GM19035 (cell line): Measurements from ENCODE around the gene ALKBH5.

Experiments
- ATAC-seq: cut with Tn5 transposase; IDR thresholded peaks from one replicate; pipeline ENCODE4 v1.9.1; 2021; ENCODE audit not compliant: unreplicated experiment

ALKBH5 gene

DNA sequence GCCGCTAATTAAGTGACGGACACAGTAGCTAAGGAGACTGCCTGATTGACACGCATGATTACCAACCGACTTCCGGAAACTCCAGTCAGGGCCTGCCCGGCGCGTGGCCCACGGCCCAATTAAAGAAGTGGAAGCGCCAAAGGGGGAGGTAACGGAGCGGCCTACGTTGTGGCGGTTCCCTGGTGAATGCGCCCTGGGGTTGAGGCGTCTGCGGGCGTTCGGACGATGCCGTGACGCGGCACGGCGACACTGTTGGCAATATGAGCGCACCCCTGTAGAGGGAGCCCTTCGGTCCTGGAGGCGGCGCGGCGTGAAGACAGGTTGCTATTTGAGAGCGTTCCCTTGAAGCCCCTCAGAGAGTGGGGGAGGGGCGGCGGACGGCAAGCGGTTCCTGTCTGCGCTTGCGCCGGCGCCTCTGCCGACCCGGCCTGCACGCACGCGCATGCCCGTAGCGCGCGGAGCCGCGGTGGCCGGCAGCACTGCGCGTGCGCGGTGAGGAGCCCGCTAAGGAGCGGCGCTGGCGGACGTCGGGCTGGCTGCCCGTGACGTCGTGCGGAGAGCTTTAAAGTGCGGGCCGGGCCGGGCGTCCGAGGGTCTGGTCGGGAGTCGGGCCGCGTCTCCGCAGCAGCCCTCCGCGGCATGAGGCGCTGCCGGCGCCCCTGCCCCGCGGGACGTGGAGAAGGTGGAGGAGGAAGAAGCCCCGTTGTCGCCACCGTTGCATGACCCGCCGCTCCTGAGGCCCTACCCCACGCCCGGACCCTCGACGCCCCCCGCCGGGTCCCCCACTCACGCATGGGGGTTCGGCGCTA, at the start of gene ALKBH5:
Gene ALKBH5 (plus strand): TSS at position 495 of the 809 bp plus-strand sequence. CDS start 416 bp downstream, outside the sequence.
- peak; percentile 83 for ATAC-seq

DNA sequence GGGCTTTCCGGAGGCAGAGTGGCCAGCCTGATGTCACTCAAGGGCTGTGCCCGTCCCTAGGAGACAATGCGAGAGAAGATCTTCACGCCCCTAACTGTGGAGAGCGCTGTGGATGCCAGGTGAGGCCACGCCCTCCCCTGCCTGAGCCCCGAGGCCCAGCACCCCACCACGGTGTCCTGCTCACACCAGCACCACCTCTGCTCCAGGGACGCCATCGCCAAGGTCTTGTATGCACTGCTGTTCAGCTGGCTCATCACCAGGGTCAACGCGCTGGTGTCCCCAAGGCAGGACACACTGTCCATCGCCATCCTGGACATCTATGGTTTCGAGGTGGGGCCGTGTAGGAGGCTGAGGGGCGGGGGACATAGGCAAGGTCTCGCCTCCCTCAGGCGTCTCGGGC, 47.3 kb upstream of the ALKBH5 start:
- no peak for ATAC-seq

- ATAC-seq = no peak
These were observed 45.4 kb upstream of the ALKBH5 start for GRCh38 chr17:18138065-18138749.

DNA sequence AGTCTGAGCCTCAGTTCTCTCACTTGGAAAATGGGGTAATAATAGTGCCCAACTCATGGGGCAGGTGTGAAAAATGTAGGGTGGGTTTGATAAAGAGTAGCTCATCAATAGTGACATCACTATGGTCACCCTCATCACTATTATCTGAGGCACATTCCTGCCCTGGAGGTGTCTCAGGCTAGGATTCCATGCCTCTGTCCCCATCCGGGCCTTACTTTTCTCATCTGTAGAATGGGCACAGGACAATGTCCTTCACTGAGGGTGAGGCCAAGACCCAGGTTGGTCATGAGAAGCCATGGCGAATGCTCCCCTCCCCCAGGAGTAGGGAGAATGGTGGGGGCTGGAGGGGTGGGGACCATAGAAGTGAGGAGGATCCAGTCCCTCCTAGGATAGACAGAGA, 44.5 kb upstream of the ALKBH5 start:
- no peak for ATAC-seq

DNA sequence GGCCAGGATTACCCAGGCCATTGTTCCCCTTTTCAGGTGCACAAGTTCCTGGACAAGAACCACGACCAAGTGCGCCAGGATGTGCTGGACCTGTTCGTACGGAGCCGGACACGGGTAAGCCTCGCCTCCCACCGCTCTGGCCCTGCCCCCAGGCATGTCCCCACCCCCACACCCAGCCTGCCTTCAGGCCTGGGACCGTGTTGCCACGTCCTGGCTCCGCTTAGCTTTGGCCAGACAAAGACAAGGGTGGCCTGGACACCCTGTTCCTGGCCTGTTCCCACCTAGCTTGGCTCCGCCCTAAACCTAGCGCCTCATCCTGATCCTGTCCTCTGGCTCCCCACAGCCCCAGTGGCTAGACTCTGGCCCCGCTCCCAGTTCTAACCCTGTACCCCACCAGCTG, 44.1 kb upstream of the ALKBH5 start:
- no peak for ATAC-seq

GRCh38 chr17:18139949-18140348, 43.7 kb upstream of the ALKBH5 start:
- no peak for ATAC-seq

DNA sequence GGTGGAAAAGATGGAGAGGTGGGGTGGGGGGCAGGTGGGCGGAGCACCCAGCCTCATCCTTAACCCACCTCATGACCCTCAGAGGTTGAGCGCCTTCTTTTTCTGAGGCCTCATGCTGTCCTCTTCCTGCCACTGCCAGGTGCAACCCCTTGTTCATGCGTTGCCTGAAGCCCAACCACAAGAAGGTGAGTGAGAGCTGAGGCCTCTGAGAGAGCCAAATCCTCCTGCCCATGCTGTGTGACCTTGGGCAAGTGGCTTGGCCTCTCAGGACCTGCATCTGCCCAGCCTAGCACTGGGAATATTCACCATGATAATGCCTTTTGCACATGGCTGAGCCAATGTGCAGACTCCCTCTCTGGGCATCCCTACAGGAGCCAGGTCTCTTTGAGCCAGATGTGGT, 43.0 kb upstream of the ALKBH5 start:
- ATAC-seq = no peak

GRCh38 chr17:18141210-18141803, 42.3 kb upstream of the ALKBH5 start:
- no peak for ATAC-seq

DNA sequence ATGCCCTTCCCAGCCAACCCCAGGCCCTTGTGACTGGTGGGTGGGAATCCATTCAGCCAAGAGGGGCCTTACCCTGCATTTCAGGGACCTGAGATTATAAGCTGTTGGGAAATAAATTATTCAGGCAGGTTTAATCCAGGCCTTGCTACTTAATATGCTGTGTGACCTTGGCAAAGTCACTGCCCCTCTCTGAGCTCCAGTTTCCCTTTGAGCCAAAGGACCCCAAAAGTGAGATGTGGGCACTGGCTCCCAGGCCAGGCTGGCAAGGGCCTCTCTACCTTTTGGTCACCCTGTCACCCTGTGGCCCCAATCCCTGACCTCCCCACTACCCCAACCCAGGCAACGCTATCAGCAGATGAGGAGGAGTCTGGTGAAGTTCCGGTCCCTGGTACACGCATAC, 41.2 kb upstream of the ALKBH5 start:
- ATAC-seq = no peak

GRCh38 chr17:18143044-18143936, 40.3 kb upstream of the ALKBH5 start:
- no peak for ATAC-seq

DNA sequence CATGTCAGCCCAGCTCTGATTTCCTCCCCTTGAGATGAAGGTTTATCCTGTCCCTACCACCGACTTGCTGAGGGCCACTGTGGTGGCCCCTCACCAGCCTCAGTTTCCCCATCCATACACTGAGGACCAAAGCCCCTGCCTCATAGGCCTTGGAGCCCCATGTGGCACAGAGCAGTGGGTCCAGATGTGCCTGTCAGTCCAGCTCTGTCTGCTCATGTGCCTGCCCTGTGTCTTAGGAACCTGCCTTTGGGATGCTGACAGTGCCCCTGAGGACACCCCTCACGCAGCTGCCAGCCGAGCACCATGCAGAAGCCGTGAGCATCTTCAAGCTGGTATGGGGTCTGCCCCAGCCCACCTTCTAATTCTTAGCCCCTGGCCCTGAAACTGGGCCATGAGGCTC, 39.4 kb upstream of the ALKBH5 start:
- ATAC-seq = no peak

GRCh38 chr17:18144855-18145254, 38.8 kb upstream of the ALKBH5 start:
- ATAC-seq = no peak

DNA sequence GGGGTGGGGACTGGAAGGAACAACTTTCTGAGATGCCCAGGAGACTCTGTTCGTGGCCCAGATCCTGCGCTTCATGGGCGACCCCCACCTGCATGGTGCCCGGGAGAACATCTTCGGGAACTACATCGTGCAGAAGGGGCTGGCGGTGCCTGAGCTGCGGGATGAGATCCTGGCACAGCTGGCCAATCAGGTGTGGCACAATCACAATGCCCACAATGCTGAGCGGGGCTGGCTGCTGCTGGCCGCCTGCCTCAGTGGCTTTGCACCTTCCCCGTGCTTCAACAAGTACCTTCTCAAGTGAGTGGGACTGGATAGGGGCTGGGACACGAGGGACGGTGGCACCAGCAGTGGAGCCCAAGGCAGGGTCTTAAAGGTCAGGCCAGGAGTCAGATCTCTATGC, 37.8 kb upstream of the ALKBH5 start:
- ATAC-seq = no peak

DNA sequence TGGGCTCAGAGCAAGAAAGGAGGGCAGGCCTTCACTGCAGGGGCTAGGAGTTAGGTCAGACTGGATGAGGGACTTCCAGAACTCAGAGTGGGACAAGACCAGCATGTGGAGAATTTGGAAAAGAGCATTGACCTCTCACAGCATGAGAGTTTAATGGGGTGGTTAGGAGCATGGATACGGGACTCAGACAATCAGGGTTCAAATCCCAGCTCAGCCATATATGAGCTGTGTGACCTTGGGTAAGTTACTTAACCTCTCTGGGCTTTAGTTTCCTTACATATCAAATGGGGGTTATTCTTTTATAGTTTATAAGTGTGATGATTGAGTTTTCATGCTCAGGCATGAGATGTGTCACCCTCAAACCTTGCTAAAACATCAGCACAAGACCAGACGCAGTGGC, 37.4 kb upstream of the ALKBH5 start:
- ATAC-seq = no peak

DNA sequence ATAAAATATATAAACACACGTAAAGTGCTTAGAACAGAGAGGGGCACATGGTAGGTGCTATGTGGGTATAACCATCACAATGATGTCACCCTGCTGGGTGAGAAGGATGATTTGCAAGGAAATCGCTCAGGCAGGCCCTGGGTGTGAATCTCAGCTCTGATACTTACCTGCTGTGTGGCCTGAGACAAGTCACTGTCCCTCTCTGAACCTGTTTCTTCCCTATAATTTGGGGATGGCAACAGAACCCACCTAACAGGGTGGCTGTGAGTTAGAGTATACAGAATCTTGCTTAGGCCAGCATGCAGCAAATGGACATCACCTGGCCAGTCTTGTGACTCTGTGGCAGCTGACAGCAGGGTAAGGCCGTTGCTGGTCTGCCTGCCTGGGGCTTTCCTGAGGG, 36.6 kb upstream of the ALKBH5 start:
- ATAC-seq = no peak

GRCh38 chr17:18148586-18148985, 35.0 kb upstream of the ALKBH5 start:
- no peak for ATAC-seq

- no peak for ATAC-seq
These were observed 32.3 kb upstream of the ALKBH5 start for GRCh38 chr17:18151290-18151689.

GRCh38 chr17:18155179-18155578, 28.4 kb upstream of the ALKBH5 start:
- ATAC-seq = no peak

- no peak for ATAC-seq
These were observed 27.3 kb upstream of the ALKBH5 start for GRCh38 chr17:18156171-18156975.

DNA sequence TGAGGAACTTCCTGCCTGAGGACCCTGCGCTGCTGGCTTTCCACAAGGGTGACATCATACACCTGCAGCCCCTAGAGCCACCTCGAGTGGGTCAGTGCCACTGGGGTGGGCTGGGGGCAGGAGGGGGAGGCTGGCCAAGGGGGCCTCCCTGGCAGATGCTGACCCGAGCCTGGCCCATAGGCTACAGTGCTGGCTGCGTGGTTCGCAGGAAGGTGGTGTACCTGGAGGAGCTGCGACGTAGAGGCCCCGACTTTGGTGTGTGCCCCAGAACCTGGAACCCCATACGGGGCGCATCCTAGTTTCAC, 26.7 kb upstream of the ALKBH5 start:
- no peak for ATAC-seq
